Fibroblast of lung (primary cell): Measurements from ENCODE around the gene ALOX12B.

Experiments used
- EZH2 ChIP-seq: IDR thresholded peaks from 2 replicates; pipeline ENCODE4 v1.5.1; 2012; ENCODE audit warnings: low read length, control low read depth, mild to moderate bottlenecking; ENCODE audit errors: missing control alignments
- TF ChIP-seq, protein P1 (sequence below), 2 donors: IDR thresholded peaks in 1 of 2; conservative IDR thresholded peaks in 1 of 2; 1 replicate in 1 of 2; 2 replicates in 1 of 2; pipeline ENCODE4 v1.5.1; 2011 to 2012; ENCODE audit warnings: low read length in 2 of 2, control low read depth in 1 of 2, inconsistent platforms in 1 of 2, low read depth in 1 of 2, mild to moderate bottlenecking in 1 of 2

DNA sequence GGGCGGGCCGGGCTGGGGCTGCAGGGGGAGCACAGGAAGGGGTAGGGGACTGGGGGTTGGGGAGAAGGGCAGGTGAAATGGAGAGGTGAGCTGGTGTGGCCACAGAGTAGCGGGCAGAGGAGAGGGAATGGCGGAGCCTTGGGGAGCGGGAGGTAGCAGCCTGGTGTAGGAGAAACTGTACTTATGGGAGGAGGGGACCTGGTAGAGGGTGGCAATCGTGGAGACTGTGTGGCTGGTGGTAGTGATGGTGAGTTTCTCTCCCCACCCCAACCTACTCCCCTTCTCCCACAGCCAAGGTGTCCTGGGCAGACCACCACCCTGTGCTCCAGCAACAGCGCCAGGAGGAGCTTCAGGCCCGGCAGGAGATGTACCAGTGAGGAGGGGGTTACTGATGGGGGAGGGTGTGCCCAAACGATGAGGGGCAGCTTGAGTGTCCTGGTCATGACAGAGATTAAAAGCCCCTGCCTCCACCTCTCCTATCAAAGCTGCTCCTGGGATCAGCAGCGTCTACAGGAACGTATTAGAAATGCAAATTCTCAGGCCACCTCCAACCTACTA lies 47.8 kb downstream of the ALOX12B start:
- TF ChIP-seq, protein P1, sequence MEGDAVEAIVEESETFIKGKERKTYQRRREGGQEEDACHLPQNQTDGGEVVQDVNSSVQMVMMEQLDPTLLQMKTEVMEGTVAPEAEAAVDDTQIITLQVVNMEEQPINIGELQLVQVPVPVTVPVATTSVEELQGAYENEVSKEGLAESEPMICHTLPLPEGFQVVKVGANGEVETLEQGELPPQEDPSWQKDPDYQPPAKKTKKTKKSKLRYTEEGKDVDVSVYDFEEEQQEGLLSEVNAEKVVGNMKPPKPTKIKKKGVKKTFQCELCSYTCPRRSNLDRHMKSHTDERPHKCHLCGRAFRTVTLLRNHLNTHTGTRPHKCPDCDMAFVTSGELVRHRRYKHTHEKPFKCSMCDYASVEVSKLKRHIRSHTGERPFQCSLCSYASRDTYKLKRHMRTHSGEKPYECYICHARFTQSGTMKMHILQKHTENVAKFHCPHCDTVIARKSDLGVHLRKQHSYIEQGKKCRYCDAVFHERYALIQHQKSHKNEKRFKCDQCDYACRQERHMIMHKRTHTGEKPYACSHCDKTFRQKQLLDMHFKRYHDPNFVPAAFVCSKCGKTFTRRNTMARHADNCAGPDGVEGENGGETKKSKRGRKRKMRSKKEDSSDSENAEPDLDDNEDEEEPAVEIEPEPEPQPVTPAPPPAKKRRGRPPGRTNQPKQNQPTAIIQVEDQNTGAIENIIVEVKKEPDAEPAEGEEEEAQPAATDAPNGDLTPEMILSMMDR (conservative IDR thresholded peaks at IDR 0.05 in 1 of 2, IDR thresholded peaks at IDR 0.05 in 1 of 2; ENCODE audit: low read depth in 1 of 2, low read length in 2 of 2): no peak
- no peak for TF ChIP-seq EZH2
